GM13976 (cell line): ENCODE results near the gene RSRP1.

Source experiments
- DNase-seq: peaks from one replicate; pipeline ENCODE4 v3.0.0; 2012; ENCODE audit warnings: low spot score
- CTCF ChIP-seq: IDR thresholded peaks from 2 replicates; pipeline ENCODE4 v1.5.1; 2012; ENCODE audit warnings: borderline replicate concordance, mild to moderate bottlenecking; ENCODE audit not compliant: insufficient read depth; ENCODE audit errors: extremely low read depth, missing control alignments, control extremely low read depth
- in situ Hi-C: fragments of 300-500 bp; cut with MboI; formaldehyde crosslinking; loops from one replicate; pipeline ENCODE4 v1.12.0; 2022; ENCODE audit warnings: low sequenced_read_pairs, mixed read lengths, inconsistent platforms; ENCODE audit not compliant: unreplicated experiment

The RSRP1 gene

GRCh38 chr1:25197235-25197975, 49.8 kb downstream of the RSRP1 start:
- in situ Hi-C loops = no loop called here
- no peak for DNase-seq
- no peak for TF ChIP-seq CTCF

GRCh38 chr1:25196830-25197229, 50.4 kb downstream of the RSRP1 start:
- TF ChIP-seq CTCF = no peak
- in situ Hi-C loops = no loop called here
- no peak for DNase-seq

- in situ Hi-C loops = no loop called here
- no peak for TF ChIP-seq CTCF
- no peak for DNase-seq
Measured at GRCh38 chr1:25195835-25196234, 51.4 kb downstream of the RSRP1 start.

- in situ Hi-C loops = no loop called here
- no peak for TF ChIP-seq CTCF
Measured at GRCh38 chr1:25194572-25195020, 52.7 kb downstream of the RSRP1 start.

GRCh38 chr1:25194054-25194453, 53.2 kb downstream of the RSRP1 start:
- no peak for DNase-seq
- no peak for TF ChIP-seq CTCF
- in situ Hi-C loops = no loop called here

More at GRCh38 chr1:25194572-25195020, 52.7 kb downstream of the RSRP1 start:
- DNase-seq = no peak

- in situ Hi-C loops = no loop called here
- TF ChIP-seq CTCF = no peak
- DNase-seq = no peak
Measured at GRCh38 chr1:25193229-25193628, 54.0 kb downstream of the RSRP1 start.
